CD4-positive, alpha-beta T cell treated with Interleukin-15 for 4 hours (primary cell): ENCODE results near the gene HVCN1.
A peak's percentile ranks its signal among the peaks of the same experiment; 100 is the strongest.

ENCODE experiments used
- DNase-seq: peaks from one replicate; pipeline ENCODE4 v3.0.0-alpha.2; 2020; ENCODE audit warnings: low spot score

The HVCN1 gene

GRCh38 chr12:110616471-110617115 is 72.3 kb downstream of the HVCN1 start:
- DNase-seq = no peak

- DNase-seq = no peak
Measured at GRCh38 chr12:110615171-110615570, 73.7 kb downstream of the HVCN1 start.

- DNase-seq = peak; percentile 95
Measured at GRCh38 chr12:110613771-110614684, 74.9 kb downstream of the HVCN1 start, which contains the start of gene TCTN1. Gene TCTN1, plus strand, starts transcription at chr12:110614129. Its CDS starts 54 bp downstream, at chr12:110614183.

- DNase-seq = no peak
Measured at GRCh38 chr12:110613071-110613770, 75.7 kb downstream of the HVCN1 start.

GRCh38 chr12:110606253-110606611 is 82.7 kb downstream of the HVCN1 start:
- no peak for DNase-seq

- peak; percentile 73 for DNase-seq
Measured at GRCh38 chr12:110602085-110602814, 86.7 kb downstream of the HVCN1 start.

GRCh38 chr12:110600254-110600653 is 88.7 kb downstream of the HVCN1 start:
- DNase-seq = peak; percentile 69

GRCh38 chr12:110599334-110599733 is 89.6 kb downstream of the HVCN1 start:
- no peak for DNase-seq
